Gastroesophageal sphincter (tissue), 4 donors: ENCODE data around the gene TTN. TPM values are rescaled to one million over a fixed set of nuclear protein-coding genes. Genes with fewer than 3 reads are reported as not detected.

Experiments
- ATAC-seq: fragments of 150-250 bp; one replicate; pipeline ENCODE4 v1.9.1; 2016; ENCODE audit warnings: mild to moderate bottlenecking, moderate library complexity
- H3K27ac ChIP-seq, 4 donors: fragments of 200-600 bp; sonication (generic) in 3 of 4; 1 replicate in 3 of 4; 2 replicates in 1 of 4; pipeline ENCODE4 v1.5.1; 2016 to 2019
- H3K27me3 ChIP-seq: fragments of 200-600 bp; sonication (generic); one replicate; pipeline ENCODE4 v1.5.1; 2019
- H3K36me3 ChIP-seq, 2 donors: fragments of 200-600 bp; sonication (generic); one replicate each; pipeline ENCODE4 v1.5.1; 2019; ENCODE audit warnings: control low read depth in 1 of 2
- H3K4me1 ChIP-seq, 3 donors: fragments of 200-600 bp; sonication (generic); 1 replicate in 2 of 3; 2 replicates in 1 of 3; pipeline ENCODE4 v1.5.1; 2016 to 2019; ENCODE audit warnings: control low read depth in 2 of 3
- H3K4me3 ChIP-seq, 2 donors: fragments of 200-600 bp; sonication (generic); one replicate each; pipeline ENCODE4 v1.5.1; 2019; ENCODE audit warnings: mild to moderate bottlenecking in 1 of 2, moderate library complexity in 1 of 2
- H3K9me3 ChIP-seq, 3 donors: fragments of 200-600 bp; sonication (generic); one replicate each; pipeline ENCODE4 v1.5.1; 2017 to 2019; ENCODE audit warnings: control low read depth in 2 of 3
- EP300 ChIP-seq: sonication (generic); formaldehyde crosslinking; IDR thresholded peaks from one replicate; pipeline ENCODE4 v1.6.1; 2017; ENCODE audit warnings: antibody characterized with exemption, mild to moderate bottlenecking
- POLR2A ChIP-seq, 2 donors: fragments of 450-650 bp; IDR thresholded peaks; one replicate each; pipeline ENCODE4 v1.6.1; 2017; ENCODE audit warnings: antibody characterized with exemption in 2 of 2, mild to moderate bottlenecking in 2 of 2, moderate library complexity in 1 of 2
- POLR2AphosphoS5 ChIP-seq: sonication (generic); formaldehyde crosslinking; IDR thresholded peaks from one replicate; pipeline ENCODE4 v1.6.1; 2017; ENCODE audit warnings: antibody characterized with exemption
- WGBS, 2 donors: methylation state at CpG; one replicate each; pipeline ENCODE4 v1.1.5; 2018; ENCODE audit warnings: low coverage in 1 of 2; 5-methylcytosine and 5-hydroxymethylcytosine counted together
- total RNA-seq, 4 donors: library from RNA; depleted of rRNA; stranded (reverse); fragments of >200 nt; gene quantifications; one replicate each; pipeline ENCODE4 v1.1.0, GENCODE V29; 2016
- TF ChIP-seq, protein P1 (sequence below), 4 experiments: fragments of 200-600 bp in 2 of 4; fragments of 450-650 bp in 2 of 4; sonication (generic) in 1 of 4; IDR thresholded peaks; one replicate each; pipeline ENCODE4 v1.5.1; 2017 to 2019; ENCODE audit warnings: antibody characterized with exemption in 4 of 4, mild to moderate bottlenecking in 2 of 4, moderate library complexity in 2 of 4

Gene TTN
- 10 to 100 TPM in 2 of 4 donors, 1 to 10 TPM in 2; 5.0 to 12.8 (median 8.3) TPM for total RNA-seq

DNA sequence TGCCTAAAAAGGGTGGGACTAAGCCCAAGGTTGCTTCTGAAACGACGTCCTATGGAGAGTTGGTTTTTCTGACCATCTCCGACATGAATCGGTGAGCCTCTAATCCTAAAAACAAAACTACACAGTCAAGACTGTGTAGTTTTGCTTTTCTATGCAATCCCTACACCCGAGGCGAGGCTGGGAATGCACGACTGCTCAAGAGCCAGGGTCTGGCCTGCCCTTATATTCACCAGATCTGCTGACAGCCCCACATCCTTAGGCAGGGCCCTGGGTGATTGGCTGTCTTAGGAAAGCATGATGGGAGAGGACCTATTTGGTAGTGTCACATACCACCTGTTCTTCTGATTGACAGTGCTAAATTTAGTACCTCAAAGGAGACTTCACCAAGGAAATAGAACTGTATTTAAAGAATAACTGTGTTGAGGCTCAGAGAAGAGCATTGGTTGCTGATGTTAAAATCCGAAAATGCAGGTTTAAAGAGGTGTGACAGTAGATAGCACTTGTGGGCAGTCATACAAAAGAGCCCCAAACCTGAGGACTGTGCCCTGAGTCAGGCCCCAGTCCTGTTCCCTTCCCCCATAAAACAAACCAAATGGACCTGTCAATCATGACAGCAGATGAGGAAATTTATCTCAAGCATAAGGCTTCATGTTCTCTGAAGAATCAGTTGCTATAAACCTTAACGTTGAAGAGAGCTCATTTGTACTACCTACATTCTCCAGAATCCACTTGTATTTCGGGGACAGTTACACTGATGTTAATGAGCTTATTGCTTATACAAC lies at the start of gene TTN:
Gene TTN (minus strand): TSS at position 197 of the 782 bp plus-strand sequence. CDS start 2,781 bp downstream, outside the sequence.
- TF ChIP-seq, protein P1, sequence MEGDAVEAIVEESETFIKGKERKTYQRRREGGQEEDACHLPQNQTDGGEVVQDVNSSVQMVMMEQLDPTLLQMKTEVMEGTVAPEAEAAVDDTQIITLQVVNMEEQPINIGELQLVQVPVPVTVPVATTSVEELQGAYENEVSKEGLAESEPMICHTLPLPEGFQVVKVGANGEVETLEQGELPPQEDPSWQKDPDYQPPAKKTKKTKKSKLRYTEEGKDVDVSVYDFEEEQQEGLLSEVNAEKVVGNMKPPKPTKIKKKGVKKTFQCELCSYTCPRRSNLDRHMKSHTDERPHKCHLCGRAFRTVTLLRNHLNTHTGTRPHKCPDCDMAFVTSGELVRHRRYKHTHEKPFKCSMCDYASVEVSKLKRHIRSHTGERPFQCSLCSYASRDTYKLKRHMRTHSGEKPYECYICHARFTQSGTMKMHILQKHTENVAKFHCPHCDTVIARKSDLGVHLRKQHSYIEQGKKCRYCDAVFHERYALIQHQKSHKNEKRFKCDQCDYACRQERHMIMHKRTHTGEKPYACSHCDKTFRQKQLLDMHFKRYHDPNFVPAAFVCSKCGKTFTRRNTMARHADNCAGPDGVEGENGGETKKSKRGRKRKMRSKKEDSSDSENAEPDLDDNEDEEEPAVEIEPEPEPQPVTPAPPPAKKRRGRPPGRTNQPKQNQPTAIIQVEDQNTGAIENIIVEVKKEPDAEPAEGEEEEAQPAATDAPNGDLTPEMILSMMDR (IDR thresholded peaks at IDR 0.05), result no peak
- TF ChIP-seq EP300, result no peak
- no peak for TF ChIP-seq POLR2AphosphoS5
- TF ChIP-seq POLR2A (IDR thresholded peaks at IDR 0.05), result no peak
- ATAC-seq, result no peak
- no peak within 1 kb of the TSS for H3K27ac ChIP-seq

DNA sequence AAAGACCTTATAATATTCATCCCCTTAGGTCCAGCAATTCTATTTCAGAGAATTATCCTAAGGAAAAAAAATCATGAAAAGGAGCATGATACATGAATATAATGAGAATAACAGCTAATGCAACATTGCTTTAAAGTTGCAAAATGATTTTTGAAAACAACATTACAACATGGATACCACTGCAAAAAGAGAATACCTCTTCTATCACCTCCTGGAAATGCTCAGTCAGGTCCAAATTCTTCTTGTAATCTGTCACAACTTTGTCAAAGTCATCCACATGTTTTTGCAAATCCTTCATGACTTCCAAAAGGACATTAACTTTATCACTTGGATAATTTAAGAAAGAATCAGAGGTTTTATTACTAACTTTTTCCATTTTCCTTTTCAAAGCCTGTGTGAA lies 47.9 kb upstream of the TTN start:
- Histone ChIP-seq H3K27me3 (no peaks in the 10 kb centered on the region), H3K4me3 (no peak overlapping the region), H3K4me1 (peaks cover 4 to 21% (median 5%) of the 10 kb centered on the region in 3 donors), H3K27ac (no peak overlapping the region), H3K9me3 (no peaks in the 10 kb centered on the region), H3K36me3 (no peaks in the 10 kb centered on the region)
- no peak for ATAC-seq
- TF ChIP-seq, protein P1 (IDR thresholded peaks at IDR 0.05), result no peak
- TF ChIP-seq POLR2AphosphoS5 (no peak), POLR2A (IDR thresholded peaks at IDR 0.05) (no peak), EP300 (no peak)

More for the DNA sequence above, at the start of gene TTN:
- H3K4me3 ChIP-seq, result no peak within 1 kb of the TSS
- no peaks in the 10 kb centered on the region for H3K27me3 ChIP-seq
- no peaks in the 10 kb centered on the region for H3K9me3 ChIP-seq
- H3K4me1 ChIP-seq, result peaks cover 0 to 25% (median 0%) of the 10 kb centered on the region in 3 donors
- WGBS, 2 donors, result 80 to 95% methylated on average over 5 to 10 of the region's 10 CpGs
- no peaks in the 10 kb centered on the region for H3K36me3 ChIP-seq

DNA sequence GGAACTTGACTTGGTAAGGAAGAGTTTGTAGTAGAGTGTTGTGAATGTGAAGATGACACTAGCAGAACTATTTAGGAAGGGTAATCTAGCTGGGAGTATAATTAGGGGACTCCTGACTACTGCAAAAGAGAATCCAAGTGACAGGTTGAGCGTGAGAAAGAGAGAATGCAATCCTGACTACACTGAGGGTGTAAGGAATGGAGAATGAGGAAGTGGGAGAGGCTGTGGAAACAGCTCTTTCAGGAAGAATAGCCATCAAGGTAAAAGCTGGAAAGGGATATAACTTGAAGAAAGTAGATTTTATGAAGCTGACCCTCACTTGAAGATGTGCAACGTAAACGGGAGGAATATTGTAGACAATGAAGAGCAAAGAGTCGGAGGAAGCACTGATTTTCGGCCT lies 41.1 kb upstream of the TTN start:
- WGBS, 2 donors, result 98 to 99% methylated on average over 5 of the region's 5 CpGs

DNA sequence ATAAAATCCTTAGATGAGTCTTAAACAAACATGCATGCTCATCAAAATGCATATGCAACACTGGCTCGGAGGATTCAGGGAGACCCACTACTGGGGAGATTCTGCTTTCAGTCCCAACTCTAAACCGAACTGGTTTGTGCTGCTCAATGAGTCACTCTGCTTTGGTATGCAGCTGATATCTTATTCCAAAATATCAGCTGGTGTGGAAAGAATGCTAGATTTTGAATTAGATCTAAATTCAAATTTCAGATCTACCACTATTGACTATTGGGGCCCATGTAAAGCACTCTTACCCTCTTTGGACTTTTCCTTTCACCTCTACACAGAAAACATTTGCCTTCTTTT lies 39.2 kb upstream of the TTN start:
- ATAC-seq, result no peak
- TF ChIP-seq, protein P1 (IDR thresholded peaks at IDR 0.05), result no peak
- TF ChIP-seq EP300 (no peak), POLR2AphosphoS5 (no peak), POLR2A (IDR thresholded peaks at IDR 0.05) (no peak)
- 45 to 66% methylated on average over 2 of the region's 2 CpGs for WGBS, 2 donors
- H3K9me3 ChIP-seq, result no peaks in the 10 kb centered on the region
- peaks cover 9 to 41% (median 18%) of the 10 kb centered on the region in 3 donors for H3K4me1 ChIP-seq
- no peak overlapping the region for H3K4me3 ChIP-seq
- H3K27ac ChIP-seq, result no peak overlapping the region
- no peaks in the 10 kb centered on the region for H3K36me3 ChIP-seq
- no peaks in the 10 kb centered on the region for H3K27me3 ChIP-seq

More for the DNA sequence above, 41.1 kb upstream of the TTN start:
- Histone ChIP-seq H3K27me3 (no peaks in the 10 kb centered on the region), H3K4me1 (peaks cover 9 to 41% (median 18%) of the 10 kb centered on the region in 3 donors), H3K4me3 (no peak overlapping the region), H3K36me3 (no peaks in the 10 kb centered on the region), H3K27ac (no peak overlapping the region), H3K9me3 (no peaks in the 10 kb centered on the region)
- no peak for ATAC-seq
- TF ChIP-seq, protein P1 (IDR thresholded peaks at IDR 0.05), result no peak
- TF ChIP-seq EP300, result no peak
- TF ChIP-seq POLR2AphosphoS5, result no peak
- no peak for TF ChIP-seq POLR2A (IDR thresholded peaks at IDR 0.05)
